Right forelimb (tissue), 1 donor: ENCODE measurements around the gene POU2F2.

ENCODE experiments used
- DNase-seq: peaks from one replicate; pipeline ENCODE4 v3.0.0-alpha.2; 2018

Gene POU2F2

DNA sequence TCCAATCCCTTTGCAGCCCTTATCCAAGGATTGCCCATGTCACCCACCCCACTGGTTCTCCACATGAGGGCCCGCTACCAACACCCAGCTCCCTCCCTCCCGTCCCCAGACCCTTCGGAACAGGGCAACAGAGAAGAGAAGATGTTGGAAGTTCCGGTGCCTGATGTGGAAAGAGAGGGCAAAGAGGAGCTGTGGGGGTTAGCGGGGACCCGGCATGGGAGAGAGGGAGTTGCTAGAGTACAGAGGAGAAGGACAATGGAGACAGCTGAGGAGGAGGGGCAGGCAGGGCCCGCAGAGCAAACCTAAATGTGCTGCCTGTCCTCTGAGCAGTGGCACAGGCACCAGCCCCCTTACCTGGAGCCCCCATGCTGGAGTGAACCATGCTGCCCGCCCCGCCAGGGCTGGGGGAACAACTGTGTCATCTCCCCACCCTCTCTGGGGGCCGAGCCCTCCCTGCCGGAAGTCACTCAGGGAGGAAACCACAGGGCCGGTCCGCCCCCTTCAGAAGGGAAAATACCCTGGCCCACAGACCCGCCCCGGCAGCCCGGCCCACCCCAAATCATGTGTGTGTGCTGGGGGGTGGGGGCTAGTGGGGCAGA is at the start of gene POU2F2:
POU2F2 (minus strand) TSS at position 417 of the 599 bp plus-strand sequence; CDS start at position 382, 35 bp downstream.
- no peak for DNase-seq

DNA sequence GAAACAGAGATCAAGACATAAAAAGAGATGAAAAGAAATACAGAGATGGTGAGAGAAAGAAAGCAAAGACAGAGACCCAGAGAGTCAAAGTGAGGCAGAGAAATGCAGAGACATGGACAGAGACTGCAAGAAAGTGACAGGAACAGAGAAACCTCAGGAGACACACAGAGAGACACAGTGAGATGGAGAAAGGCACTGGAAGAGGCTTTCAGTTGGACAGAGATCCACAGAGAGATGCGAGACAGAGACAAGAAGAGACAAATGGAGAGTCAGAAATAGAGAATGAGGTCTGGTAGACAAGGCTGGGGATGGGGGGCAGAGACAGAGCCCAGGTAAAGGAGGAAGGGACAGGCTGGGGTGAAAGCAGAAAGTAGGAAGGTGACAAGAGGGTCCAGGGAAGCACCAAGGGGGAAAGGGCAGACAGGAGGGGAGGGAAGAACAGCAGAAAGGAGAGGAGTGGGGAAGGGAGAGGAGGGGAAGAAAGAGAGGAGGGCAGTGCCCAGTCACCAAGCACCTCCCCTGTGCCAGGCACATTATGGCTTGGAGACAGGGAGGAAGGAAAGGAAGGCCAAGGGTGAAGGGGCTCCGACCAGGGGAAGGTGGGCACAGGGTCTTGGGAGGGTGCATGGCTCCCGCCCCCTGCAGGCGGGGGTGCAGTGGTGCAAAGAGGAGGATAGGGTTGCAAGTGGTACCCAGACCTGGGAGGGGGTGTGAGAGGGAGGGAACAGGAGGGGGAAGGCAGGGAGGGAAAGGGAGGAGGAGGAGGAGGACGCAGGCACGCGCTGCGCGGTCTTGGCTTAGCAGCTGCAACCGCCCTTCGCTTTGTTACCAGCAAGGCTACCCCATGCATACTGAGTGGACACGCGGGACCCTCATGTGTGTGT is 46.8 kb upstream of the POU2F2 start:
- no peak for DNase-seq

DNA sequence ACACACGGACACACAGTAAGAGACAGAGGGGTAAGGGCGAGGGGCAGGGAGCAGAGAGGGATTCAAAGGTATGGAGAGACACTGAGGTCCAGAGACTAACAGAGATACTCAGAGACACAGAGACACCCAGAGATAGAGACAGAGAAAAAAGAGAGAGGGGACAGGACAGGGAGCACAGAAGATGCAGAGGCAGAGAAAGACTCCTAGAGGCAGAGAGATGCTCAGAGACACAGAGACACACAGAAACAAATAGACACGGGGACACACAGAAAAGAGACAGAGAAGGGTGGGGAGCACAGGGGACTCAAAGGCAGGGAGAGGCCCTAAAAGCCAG is 45.4 kb upstream of the POU2F2 start:
- no peak for DNase-seq

DNA sequence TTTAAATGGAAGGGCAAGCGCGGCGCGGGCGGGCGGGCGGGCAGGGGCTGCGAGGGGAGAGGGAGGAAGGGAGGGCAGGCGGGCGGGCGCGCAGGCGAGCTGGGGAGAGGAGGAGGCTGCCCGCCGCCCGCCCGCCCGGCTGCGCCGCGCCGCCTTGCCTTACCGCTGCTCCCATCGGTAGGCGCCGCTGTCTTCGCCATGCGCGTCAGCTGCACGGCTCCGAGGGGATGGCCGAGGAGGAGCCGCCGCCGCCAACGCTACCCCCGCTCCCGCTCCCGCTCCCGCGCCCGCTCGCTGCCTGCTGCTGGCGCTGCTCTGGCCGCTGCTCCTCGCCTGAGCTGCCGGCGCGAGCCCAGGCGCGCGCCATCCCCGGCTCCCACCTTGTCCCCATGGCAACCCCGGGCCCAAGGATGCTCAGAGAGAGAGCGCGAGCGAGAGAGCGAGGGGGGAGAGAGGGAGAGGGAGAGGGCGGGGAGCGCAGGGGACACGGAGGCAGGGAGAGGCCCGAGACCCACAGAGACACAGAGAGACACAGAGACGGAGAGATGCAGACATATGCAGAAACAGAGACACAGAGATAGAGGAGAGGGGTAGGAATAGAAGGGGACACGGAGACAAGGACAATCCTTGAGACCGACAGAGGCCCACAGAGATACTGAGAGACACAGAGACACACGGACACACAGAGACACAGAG is 44.9 kb upstream of the POU2F2 start:
- DNase-seq = peak; percentile 85

DNA sequence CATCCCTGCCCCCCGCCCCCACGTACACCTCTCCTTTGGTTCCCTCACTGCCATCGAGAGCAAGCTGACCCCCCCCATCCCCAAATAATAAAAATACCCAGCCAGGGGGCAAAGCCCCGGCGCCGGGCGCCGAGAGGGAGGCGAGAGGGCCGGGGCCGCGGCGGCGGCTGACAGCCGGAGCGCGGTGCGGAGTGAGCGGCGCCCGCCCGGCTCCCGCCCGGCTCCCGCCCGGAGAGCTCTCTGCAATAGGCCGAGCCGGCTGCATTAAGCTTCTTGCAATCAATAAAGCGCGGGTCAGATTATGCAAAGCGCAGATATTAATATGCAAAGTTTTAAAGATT is 44.4 kb upstream of the POU2F2 start:
- no peak for DNase-seq

DNA sequence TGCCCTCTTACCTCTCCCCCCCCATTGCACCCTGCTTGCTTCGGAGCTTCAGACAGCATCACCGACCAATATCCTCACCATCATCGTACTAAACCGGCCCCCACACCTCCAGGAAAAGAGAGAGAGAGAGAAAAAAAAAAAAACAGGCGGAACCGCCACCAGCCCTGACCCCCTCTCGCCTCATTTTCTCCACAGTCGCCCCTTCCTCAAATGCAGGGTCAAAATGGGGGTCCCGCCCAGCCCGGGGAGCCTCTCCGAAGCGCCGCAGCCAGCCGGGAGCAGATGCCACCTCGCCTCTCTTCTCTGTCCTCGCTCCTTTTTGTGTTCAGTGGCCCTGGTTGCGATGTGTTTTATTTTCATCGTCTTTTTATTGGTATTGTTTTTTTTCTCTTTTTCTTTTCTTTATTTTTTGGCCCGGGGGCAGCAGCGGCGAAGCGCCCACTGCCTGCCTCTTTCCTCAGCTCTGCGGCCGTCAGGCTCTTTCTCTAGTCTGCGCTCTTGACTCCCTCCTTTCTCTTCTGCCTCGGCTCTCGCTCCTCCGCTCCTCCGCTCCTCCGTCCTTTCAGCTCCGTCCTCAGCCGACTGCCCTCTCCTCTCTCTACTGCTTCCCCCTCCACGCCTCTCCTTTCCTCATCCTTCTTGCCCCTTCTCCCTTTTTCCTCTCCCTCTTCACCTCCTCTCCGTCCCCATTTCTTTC is 43.9 kb upstream of the POU2F2 start:
- no peak for DNase-seq

DNA sequence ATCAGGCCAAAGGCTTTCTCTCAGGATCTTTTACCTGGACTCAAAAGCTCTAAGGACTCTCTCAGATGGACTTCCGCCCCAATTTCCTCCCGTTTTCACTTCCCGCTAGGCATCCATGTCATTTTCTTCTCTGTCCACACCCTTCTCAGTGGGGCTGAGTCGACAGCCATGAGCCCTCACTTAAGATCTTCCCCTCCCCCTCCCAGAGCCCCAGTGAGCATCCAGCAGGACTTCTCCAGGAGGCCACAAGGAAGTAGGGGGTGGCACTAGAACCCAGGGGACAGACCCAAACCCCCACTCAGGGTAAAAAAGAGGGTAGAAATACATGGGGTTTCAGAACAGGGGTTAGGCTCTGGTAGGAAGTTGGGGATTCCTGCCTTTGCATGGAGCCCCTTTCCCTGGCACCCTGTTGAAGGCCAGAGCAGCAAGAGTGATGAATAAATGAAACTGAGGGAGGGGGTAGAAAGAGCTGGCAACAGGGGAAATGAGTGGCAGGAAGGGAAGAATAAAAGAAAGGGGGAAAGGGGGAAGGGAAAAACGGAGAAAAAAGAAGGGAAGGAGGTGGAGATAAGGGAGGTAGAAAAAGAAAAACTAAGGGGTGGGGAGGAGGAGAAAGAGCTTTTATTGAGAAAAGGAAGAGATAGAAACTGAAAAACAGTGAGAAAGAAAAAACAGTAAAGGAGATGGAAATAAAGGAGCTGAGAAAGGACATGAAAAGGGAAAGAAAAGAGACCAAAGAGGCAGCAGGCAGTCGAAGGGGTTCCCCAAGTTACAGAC is 42.9 kb upstream of the POU2F2 start:
- DNase-seq = no peak

DNA sequence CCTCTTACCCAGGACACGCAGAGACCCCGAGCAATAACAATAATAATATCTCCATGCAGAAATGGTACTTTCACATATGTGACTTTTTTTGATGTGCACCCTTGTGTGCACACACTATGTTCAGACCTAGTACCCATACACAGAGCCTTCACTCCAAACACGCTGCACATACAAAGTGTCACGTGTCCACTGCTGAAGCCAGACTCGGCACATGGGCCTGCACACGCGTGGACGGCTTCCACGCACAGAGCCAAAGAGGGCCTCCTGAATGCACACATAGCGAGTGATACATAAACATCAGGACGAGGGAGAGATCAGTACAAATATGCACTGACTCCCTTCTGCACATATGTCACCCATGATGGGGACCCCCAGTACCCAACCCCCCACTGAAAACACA is 41.9 kb upstream of the POU2F2 start:
- no peak for DNase-seq

DNA sequence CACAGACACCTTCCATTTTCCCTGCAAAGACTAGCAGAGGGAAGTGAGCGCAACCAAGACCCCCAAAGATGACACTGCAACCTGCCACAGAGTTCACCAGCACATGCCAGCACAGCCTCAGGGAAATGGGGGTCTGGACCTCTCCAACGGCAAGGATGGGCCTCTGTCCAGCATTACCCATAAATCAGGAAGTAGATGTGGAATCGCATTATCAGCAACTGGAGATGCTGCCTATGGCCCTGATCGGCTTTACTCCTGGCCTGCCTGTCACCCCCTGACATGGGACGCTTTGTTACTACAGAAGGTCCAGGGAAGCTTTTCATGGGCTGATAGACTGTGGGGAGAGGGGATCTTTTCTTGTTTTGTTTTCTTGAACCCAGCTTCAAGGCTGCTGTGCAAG is 41.4 kb upstream of the POU2F2 start:
- no peak for DNase-seq

DNA sequence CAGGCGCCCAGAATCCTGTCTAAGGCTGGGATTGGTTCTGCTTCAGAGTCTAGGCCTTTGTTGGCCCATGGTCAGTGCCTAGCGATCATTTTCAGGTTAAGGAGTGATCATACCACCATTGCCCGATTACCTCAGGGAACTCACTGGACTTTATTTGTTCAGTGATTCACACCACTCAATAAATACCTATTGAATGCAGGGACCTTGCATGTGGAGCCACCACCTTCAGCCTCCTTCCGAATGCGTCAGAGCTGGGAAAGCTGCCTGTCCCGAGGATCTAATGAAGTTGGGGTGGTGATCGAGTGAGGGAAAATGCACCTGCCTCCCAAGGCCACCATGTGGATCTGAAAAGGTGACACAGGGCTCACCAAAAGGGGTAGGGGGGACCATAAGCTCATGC is 40.0 kb upstream of the POU2F2 start:
- DNase-seq = no peak

DNA sequence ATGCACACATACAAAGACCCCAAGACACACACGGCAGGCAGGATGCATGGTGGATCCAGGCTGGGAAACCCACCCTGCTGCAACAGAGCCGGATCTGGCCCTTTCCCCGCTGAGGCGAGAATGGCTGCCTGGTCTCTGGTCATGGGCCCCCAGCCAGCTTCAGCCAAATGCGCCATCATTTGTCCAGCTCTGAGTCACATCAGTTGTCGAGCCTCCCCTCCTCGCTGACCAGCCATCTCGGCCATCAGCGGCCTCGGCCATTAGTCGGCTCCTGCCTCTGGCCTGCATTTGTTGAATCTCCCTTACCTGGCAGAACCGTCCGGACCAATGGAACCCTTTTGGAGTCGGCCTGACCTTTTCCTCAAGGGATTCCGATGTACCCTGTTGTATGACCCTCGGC is 38.5 kb upstream of the POU2F2 start:
- DNase-seq = no peak

DNA sequence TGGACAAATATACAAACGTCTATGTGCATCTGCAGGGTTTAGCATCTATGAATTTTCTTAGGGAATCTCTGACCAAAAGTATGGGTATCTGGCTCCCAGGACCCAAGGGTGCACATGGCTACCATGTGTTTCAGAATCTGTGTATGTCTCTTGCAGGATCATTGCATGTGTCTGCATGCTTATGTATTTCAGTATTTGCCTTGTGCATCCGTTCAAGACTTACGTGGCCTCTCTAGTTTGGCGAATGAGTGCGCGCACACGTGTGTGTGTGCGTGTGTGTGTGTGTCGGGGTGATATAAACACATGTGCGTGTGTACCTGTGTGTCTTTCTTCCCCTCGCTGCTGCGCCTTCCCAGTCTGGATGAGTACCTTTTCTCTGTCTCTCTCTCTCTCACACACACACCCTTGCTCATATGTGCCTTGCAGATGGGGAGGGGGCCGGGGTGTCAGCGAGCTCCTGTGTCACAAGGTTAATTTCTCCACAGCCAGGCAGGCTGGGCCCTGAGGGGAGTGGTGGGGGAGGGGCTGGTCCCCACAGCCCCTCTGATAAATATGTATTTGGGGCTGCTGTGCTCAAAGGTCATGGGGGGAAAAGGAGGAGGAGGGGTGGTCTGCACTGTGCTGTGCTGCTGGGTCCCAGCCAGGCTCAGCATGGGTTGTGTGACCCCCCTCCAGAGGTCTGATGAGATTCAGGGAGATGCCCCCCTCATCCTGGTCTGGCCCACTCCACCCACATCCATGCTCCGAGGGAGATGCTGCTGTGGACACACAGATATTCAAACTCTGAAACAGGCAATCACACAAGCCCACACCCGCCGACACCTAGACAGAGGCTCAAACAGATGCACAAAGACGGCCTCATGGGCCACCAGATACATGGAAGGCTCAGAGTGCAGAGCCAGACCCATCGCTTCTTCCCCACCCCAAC is 37.5 kb upstream of the POU2F2 start:
- DNase-seq = no peak

DNA sequence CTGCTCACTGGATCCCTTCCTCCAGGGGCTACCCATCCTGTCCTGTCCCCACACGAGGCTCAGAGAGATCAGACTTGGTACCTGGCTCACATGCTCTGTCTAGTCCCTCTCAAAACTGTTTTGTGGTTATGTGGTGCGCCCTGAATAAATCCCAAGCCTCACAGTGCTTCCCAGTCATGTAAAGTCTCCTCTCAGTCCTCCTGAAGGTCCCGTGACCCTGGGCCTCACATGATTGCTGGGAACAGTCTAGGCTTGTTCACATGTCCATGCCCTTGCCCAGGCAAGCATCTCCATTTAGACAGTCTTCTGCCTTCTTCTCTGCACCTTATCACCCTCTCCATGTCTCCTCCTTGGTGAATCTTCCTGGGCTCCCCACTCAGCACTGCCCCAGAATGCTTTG is 36.0 kb upstream of the POU2F2 start:
- DNase-seq = no peak

DNA sequence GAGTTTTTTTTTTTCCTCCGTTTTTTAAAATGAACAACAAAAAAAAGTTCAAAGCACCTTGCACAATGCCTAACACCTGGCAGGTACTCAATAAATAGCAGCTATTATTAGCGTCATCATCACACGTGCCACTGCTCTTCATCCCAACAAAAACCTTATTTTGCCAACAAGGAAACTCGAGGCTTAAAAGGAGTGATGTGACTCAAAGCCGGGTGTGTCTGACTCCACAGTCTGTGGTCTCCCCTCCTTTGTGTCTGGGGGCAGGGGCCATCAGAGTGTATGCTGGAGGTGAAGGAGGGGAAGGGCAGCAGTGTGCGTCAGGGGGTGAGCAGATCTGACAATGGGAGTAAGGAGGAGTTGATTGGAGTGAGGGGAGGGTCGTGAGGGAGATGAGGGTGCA is 34.1 kb upstream of the POU2F2 start:
- DNase-seq = no peak

DNA sequence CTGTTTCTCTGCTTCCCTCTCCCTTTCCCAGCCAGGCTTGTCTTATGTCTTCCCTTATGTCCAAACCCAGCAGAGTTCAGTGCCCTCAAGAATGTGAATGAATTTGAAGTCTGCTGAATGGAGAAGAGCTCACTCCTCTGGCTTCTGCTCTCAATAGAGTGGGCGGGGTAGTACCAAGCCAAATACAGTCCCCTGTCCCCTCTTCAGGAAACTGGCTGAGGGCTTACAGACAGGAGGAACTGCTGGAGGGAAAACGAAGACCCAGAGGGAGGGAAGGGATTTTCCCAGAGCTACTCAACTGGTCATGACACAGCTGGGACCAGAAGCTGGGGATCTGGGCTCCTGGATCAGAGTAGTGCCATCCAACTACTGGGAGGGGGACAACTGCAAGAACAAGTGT is 32.9 kb upstream of the POU2F2 start:
- DNase-seq = no peak

DNA sequence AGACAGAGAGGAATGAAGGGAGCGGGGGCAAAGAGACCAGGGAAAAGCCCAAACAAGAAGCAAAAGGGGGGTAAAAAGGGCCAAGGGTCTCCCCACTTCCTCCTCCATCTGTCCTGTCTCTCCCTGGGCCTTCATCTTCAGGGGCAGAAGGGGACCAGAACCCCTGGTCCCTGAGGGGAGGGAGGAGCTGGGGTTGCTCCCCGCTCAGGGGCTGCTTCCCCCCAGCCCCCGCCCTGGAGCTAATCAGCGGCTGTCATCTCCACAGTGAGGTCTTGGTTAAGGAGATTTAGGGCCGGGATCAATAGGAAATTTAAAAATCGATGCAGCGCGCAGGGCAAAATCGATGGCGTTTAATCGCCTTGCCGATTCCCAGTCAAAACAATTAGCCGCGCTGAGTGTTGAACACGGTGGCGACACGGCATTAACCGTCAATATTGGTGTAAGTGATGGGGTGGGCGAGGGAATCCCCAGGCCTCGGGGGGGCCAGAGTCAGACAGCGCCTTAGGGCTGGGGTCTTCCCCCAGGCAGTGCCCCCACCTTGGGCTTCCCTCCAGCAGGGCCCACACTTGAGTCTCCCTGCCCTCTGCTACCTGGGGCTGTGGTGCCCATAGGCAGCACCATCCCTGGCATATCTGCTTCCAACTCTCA is 29.5 kb upstream of the POU2F2 start:
- DNase-seq = no peak

DNA sequence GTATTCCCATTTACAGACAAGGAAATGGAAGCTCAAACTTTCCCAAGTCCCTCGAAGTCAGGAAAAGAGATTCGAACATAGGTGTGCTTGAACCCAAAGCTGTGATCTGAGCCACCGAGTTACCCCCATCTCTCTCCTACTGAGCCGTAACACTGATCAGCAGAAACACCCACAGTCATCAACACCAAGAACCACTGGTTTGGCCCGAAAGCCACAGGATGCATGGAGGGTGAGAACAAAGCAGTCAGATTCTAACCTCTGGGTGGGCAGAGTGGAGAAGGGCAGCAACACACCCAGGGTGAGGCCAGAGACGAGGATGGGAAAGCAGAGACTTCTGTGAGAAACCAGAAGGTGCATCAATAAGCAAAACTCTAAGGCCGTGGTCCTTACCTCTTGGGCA is 27.7 kb upstream of the POU2F2 start:
- DNase-seq = no peak

DNA sequence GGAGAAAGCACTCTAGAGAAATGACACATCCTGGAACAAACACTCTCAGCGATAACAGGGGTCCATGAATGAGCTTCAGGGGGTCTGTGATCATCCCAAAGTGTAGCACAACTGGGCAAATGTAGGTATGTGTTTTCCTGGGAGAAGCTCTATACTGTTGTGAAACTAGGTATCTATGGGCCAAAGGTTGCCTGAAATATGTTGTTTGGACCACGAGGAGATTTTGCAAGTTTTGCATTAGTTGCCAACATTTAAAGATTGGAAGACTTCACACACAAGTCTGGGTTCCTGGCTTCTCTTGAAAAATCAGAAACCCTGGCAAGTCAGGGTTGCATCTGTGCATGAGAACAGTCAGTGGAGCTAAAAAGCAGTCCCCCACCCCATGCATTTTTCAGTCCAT is 26.7 kb upstream of the POU2F2 start:
- DNase-seq = no peak

DNA sequence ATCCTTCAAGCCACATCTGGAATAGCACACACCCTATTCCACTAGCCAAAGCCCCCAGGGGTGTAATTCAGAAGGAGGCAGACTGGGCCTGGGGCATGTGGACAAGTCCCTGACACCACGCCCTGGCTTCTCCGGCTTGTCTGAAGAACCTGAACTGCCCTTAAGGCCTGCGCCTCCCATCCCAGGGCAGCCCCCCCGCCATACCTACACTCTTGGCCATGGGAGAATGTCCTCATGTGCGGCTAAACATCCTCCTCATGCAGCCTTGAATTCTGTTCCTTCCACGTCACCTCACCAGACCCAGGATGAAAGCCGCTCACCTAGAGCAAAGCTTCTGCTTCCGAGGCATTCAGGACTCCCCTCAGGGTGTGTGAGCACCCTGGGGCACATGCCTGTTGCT is 24.3 kb upstream of the POU2F2 start:
- no peak for DNase-seq

DNA sequence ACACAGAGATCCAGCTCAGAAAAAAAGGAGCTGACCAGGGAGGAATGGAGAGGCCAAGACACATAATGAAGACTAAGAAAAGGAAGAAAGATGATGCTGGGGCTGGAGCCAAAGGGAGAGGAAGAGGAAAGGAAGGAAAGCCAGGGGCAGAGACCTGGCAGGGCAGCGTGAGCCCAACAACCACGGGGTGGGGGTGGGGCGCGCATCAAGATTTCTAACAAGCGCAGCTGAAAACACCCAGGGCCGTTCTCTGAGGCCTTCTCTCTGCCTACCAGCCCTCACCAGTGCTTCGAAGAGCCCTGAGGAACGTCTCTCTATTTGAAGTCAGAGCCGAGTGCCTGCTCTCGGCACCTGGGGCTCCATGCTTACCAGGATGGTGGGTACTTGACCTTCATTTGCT is 23.6 kb upstream of the POU2F2 start:
- DNase-seq = no peak
